Measurements from ENCODE around the gene QSOX2.

GRCh38 chr9:136159851-136160250, 85.8 kb downstream of the QSOX2 start:
- no peak for TF ChIP-seq CTCF (conservative IDR thresholded peaks at IDR 0.05; ENCODE audit: low read depth in 2 of 2)
- no peak for TF ChIP-seq CREB1 (CRISPR knock-in tag; IDR thresholded peaks at IDR 0.05; ENCODE audit: low read depth)
